Measurements from ENCODE around the gene LILRA6. TPM values are rescaled to one million over a fixed set of nuclear protein-coding genes. Genes with fewer than 3 reads are reported as not detected.
A peak's percentile ranks its signal among the peaks of the same experiment; 100 is the strongest.

LILRA6 gene
- total RNA-seq, 4 donors from 2014 or later, result 0.19 to 1.1 (median 0.52) TPM; not detected in 1

DNA sequence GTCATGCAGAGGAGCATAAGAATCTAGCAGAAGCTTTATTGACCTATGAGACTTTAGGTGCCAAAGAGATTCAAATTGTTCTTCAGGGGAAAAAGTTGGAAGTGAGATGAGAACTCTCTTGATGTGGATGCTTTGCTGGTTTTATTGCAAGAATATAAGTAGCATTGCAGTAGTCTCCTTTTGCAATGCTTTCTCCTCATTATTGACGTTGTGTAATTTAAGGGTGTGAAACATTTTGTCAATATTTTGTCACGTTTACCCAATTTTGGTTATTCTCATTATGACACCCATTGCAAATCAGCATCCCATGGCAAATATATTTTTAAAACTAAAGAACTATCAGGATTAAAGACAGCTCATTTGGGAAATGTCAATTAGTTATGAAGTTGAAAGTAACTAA is 26.3 kb upstream of the LILRA6 start:
- TF ChIP-seq, protein P1, sequence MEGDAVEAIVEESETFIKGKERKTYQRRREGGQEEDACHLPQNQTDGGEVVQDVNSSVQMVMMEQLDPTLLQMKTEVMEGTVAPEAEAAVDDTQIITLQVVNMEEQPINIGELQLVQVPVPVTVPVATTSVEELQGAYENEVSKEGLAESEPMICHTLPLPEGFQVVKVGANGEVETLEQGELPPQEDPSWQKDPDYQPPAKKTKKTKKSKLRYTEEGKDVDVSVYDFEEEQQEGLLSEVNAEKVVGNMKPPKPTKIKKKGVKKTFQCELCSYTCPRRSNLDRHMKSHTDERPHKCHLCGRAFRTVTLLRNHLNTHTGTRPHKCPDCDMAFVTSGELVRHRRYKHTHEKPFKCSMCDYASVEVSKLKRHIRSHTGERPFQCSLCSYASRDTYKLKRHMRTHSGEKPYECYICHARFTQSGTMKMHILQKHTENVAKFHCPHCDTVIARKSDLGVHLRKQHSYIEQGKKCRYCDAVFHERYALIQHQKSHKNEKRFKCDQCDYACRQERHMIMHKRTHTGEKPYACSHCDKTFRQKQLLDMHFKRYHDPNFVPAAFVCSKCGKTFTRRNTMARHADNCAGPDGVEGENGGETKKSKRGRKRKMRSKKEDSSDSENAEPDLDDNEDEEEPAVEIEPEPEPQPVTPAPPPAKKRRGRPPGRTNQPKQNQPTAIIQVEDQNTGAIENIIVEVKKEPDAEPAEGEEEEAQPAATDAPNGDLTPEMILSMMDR (IDR thresholded peaks at IDR 0.05 in 4 of 5, conservative IDR thresholded peaks at IDR 0.05 in 1 of 5), result no peak
- no peak for TF ChIP-seq POLR2A (IDR thresholded peaks at IDR 0.05)
- Histone ChIP-seq H3K36me3 (no peaks in the 10 kb centered on the region), H3K27me3 (no peaks in the 10 kb centered on the region), H3K4me1 (no peaks in the 10 kb centered on the region), H3K9me3 (no peaks in the 10 kb centered on the region), H3K27ac (no peak overlapping the region), H3K4me3 (no peak overlapping the region)
- intact Hi-C loops (cut with DNase I; ENCODE audit: low total_unique reads), result no loop called here
- in situ Hi-C loops (cut with MboI; ENCODE audit: low sequenced_read_pairs in 4 of 4), result no loop called here
- ATAC-seq, result no peak
- DNase-seq, result no peak

DNA sequence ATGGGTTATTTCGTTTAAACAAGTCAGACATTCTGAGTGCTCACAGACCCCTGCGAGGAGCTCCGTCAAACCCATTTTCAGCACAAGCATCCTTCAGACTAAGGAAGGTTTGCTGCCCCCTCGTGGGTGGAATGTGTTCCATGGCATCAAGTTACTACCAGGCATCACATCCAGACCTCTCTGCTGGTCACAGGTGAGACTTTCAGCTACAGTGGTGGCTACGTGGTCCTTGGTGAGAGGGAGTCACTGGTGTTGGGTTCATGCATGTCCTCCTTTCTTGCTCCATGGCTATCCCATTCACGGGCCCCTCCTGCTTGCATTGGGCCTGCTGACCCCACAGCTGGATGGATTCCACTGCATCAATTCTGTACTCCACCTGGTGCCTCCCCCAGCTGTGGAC is 23.5 kb upstream of the LILRA6 start:
- intact Hi-C loops (cut with DNase I; ENCODE audit: low total_unique reads), result no loop called here
- Histone ChIP-seq H3K27me3 (no peaks in the 10 kb centered on the region), H3K9me3 (no peaks in the 10 kb centered on the region), H3K4me3 (no peak overlapping the region), H3K4me1 (no peaks in the 10 kb centered on the region), H3K36me3 (no peaks in the 10 kb centered on the region), H3K27ac (no peak overlapping the region)
- DNase-seq, result no peak
- ATAC-seq, result no peak
- TF ChIP-seq, protein P1 (IDR thresholded peaks at IDR 0.05 in 4 of 5, conservative IDR thresholded peaks at IDR 0.05 in 1 of 5), result peak in 3 of 5 experiments; percentile 24 to 49 (median 26)
- TF ChIP-seq POLR2A (IDR thresholded peaks at IDR 0.05), result no peak
- in situ Hi-C loops (cut with MboI; ENCODE audit: low sequenced_read_pairs in 4 of 4), result no loop called here

DNA sequence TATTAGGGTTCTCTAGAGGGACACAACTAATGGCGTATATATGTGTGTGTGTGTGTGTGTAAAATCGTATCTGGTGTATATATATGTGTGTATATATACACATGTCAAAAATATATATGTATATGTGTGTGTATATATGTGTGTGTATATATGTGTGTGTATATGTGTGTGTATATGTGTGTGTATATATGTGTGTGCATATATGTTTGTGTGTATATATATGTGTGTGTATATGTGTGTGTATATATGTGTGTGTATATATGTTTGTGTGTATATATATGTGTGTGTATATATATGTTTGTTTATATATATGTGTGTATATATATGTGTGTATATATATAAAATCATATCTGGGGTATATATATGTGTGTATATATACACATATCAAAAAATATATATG is 19.9 kb upstream of the LILRA6 start:
- Histone ChIP-seq H3K9me3 (no peaks in the 10 kb centered on the region), H3K27ac (no peak overlapping the region), H3K36me3 (no peaks in the 10 kb centered on the region), H3K27me3 (no peaks in the 10 kb centered on the region), H3K4me1 (no peaks in the 10 kb centered on the region), H3K4me3 (no peak overlapping the region)
- no peak for ATAC-seq
- intact Hi-C loops (cut with DNase I; ENCODE audit: low total_unique reads) (no loop called here), in situ Hi-C loops (cut with MboI; ENCODE audit: low sequenced_read_pairs in 4 of 4) (no loop called here)
- DNase-seq, result no peak
- TF ChIP-seq POLR2A (IDR thresholded peaks at IDR 0.05), result no peak
- TF ChIP-seq, protein P1 (IDR thresholded peaks at IDR 0.05 in 4 of 5, conservative IDR thresholded peaks at IDR 0.05 in 1 of 5), result no peak

DNA sequence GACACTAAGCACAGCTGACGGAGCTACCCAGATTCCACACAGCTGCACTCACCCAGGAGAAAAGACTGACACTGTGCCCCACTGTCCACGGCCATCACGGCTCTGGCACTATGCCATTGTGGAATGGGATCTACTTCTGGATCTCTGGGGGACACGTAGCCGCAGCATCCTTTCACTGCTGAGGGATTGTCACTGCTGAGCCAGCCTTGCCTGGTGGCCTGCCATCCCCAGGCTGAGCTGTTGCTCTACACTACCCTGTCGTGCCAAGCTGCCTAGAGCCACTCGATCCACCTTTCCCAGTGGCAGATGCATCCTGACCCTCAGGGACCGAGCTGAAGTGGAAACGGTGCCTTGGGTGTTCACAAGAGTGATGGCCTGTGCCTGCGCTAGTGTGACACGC is 19.5 kb upstream of the LILRA6 start:
- Histone ChIP-seq H3K27me3 (no peaks in the 10 kb centered on the region), H3K4me3 (no peak overlapping the region), H3K27ac (no peak overlapping the region), H3K4me1 (no peaks in the 10 kb centered on the region), H3K9me3 (no peaks in the 10 kb centered on the region), H3K36me3 (no peaks in the 10 kb centered on the region)
- no peak for TF ChIP-seq POLR2A (IDR thresholded peaks at IDR 0.05)
- TF ChIP-seq, protein P1 (IDR thresholded peaks at IDR 0.05 in 4 of 5, conservative IDR thresholded peaks at IDR 0.05 in 1 of 5), result no peak
- no peak for ATAC-seq
- in situ Hi-C loops (cut with MboI; ENCODE audit: low sequenced_read_pairs in 4 of 4), result no loop called here
- no peak for DNase-seq
- intact Hi-C loops (cut with DNase I; ENCODE audit: low total_unique reads), result no loop called here

DNA sequence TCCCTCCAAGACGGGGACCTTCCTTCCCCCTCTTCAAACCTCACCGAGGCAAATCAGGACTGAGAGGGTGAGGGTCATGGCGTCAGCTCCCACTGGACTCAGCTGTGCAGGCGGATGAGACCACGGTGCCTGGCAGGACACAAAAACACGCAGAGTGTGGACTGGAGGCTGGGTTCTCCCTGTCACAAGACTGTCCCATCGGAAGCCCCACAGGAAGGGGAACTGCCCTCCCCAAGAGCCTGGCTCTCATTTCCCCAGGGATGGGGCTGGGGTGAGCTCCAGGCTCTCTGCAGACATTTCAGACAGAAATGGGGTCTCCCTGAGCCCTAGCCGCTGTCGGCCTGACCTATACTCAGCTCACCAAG is 14.5 kb upstream of the LILRA6 start, which contains the start of gene LILRB5:
Gene LILRB5 (minus strand): TSS at position 158 of the 365 bp plus-strand sequence. CDS start 80 bp downstream, at position 78.
- peak within 1 kb of the TSS in 1 of 4 donors; percentile 17 for H3K4me3 ChIP-seq
- intact Hi-C loops (cut with DNase I; ENCODE audit: low total_unique reads), result no loop called here
- H3K27me3 ChIP-seq, result peaks cover 0 to 12% (median 5%) of the 10 kb centered on the region in 3 donors
- H3K4me1 ChIP-seq, result no peaks in the 10 kb centered on the region
- DNase-seq (no peak), ATAC-seq (no peak)
- in situ Hi-C loops (cut with MboI; ENCODE audit: low sequenced_read_pairs in 4 of 4), result no loop called here
- no peak within 1 kb of the TSS for H3K27ac ChIP-seq
- H3K9me3 ChIP-seq, result no peaks in the 10 kb centered on the region
- no peak for TF ChIP-seq POLR2A (IDR thresholded peaks at IDR 0.05)
- TF ChIP-seq, protein P1 (IDR thresholded peaks at IDR 0.05 in 4 of 5, conservative IDR thresholded peaks at IDR 0.05 in 1 of 5), result no peak
- H3K36me3 ChIP-seq, result no peaks in the 10 kb centered on the region
